AG09309 (cell line): ENCODE data around the gene IKZF3.

Experiments
- DNase-seq: peaks from one replicate; pipeline ENCODE4 v3.0.0-alpha.2; 2010; ENCODE audit warnings: low read depth
- H3K4me3 ChIP-seq: 2 replicates; pipeline ENCODE4 v1.5.1; 2011; ENCODE audit warnings: mild to moderate bottlenecking, low read depth, low read length, moderate library complexity; ENCODE audit not compliant: control insufficient read depth
- TF ChIP-seq, protein P1 (sequence below): IDR thresholded peaks from 2 replicates; pipeline ENCODE4 v1.5.1; 2011; ENCODE audit warnings: mild to moderate bottlenecking, low read depth, low read length, inconsistent platforms; ENCODE audit not compliant: insufficient read depth, control insufficient read depth; ENCODE audit errors: missing control alignments

The IKZF3 gene

DNA sequence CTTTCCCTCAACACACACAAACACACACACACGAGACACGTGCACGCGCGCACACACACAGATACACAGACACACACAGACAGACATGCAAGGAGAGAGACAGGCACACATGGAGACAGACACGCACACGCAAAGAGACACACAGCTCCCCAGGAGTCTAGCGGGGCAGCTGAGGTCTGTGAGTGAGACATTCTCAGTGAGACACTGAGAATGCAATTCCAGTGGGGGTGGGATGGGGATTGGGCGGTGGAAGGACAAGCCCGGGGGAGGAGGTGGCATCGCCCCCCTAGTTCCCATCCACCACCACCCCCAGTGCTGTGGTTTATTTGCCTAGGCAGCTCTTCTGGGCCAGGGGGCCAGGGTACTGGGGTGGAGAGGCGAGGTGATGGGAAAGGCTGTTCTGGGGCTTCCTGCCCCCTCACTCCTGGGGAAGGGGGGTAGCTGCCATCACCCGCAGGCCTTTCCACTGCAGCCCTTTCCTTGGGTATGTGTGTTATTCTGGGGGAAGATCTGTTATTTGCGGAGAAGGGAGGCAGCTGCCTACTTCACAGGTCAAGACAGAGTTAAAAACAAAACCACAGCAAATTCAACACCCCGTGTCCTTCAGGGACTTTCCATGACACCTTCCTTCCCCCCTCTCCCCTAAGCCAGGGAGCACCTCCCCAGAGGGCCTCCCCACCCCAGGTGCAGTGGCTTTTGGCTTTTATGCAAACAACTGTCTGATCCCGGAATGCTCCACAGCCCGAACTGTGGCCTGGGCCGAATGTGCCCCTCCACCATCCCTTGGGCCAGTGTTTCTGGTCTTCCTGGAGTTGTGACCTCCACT lies 108.3 kb downstream of the IKZF3 start:
- TF ChIP-seq, protein P1, sequence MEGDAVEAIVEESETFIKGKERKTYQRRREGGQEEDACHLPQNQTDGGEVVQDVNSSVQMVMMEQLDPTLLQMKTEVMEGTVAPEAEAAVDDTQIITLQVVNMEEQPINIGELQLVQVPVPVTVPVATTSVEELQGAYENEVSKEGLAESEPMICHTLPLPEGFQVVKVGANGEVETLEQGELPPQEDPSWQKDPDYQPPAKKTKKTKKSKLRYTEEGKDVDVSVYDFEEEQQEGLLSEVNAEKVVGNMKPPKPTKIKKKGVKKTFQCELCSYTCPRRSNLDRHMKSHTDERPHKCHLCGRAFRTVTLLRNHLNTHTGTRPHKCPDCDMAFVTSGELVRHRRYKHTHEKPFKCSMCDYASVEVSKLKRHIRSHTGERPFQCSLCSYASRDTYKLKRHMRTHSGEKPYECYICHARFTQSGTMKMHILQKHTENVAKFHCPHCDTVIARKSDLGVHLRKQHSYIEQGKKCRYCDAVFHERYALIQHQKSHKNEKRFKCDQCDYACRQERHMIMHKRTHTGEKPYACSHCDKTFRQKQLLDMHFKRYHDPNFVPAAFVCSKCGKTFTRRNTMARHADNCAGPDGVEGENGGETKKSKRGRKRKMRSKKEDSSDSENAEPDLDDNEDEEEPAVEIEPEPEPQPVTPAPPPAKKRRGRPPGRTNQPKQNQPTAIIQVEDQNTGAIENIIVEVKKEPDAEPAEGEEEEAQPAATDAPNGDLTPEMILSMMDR = no peak
- no peak overlapping the region for H3K4me3 ChIP-seq
- no peak for DNase-seq

DNA sequence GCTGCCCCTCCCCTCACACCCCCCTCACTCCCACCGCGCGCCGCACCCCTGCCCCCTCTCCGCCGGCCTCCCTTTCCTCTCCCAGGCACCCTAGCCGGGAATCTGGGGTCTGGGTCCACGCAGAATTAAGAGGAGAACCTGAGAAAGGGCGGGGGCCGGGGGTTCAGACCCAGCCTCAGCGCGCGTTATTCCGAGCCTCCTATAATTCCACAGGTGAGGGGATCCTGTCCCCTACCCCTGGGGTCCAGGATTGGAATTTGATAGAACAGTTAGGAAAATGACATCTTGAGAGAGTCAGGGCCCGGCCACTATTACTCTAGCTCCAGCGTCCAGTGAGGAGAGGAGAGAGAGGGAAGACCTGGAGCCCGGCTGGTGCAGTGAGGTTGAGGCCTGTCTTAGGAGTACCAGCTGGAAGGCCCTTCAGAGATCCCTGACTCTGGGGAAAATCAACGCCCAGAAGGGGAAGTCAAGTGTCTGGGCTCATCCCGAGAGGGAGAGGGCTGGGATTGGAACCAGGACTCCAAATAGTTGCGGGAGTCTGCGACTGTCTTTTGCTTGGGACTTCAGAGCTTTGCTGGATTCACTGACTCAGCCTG lies 109.1 kb downstream of the IKZF3 start:
- TF ChIP-seq, protein P1 = no peak
- H3K4me3 ChIP-seq = peak overlapping the region; percentile 70
- DNase-seq = no peak

DNA sequence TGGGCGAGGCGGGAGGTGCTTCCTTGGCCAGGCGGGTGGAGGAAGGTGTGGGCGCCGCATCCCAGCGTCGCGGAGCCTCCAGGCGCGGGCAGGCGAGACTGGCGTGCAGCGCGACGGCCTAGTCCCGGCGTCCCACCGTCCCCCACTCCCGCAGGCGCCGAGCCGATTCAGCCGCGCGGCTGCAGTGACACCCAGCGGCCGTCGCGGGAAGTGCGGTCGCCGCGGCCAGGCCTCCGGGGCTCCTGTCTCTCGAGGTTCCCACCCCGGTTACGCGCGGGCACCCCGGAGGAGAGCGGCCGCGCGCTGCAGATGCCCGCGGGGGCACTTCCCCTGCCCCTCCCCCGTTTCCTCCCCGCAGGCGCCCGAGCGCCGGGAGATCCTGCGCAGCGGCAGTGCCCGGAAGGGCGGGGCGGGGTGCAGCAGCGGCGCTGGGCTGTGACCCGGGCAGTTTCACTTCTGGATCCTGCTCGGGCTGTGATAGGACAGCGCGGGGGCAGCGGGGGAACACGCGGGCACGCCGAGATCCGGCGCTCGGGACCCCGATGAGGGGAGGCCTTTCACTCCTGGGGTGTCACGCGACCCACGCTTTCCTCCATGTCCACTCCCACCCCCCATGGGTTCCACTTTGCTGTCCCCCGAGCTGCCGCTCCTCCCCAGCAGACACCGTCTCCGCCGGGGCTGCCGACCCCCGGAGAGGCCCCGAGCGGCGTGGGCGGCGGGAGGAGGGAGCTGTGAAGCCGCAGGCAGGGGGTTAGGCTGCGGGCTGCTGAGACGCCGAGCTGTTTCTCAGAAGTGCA lies 109.8 kb downstream of the IKZF3 start:
- DNase-seq = peak; percentile 42
- TF ChIP-seq, protein P1 = peak; percentile 67
- H3K4me3 ChIP-seq = peak overlapping the region; percentile 70

DNA sequence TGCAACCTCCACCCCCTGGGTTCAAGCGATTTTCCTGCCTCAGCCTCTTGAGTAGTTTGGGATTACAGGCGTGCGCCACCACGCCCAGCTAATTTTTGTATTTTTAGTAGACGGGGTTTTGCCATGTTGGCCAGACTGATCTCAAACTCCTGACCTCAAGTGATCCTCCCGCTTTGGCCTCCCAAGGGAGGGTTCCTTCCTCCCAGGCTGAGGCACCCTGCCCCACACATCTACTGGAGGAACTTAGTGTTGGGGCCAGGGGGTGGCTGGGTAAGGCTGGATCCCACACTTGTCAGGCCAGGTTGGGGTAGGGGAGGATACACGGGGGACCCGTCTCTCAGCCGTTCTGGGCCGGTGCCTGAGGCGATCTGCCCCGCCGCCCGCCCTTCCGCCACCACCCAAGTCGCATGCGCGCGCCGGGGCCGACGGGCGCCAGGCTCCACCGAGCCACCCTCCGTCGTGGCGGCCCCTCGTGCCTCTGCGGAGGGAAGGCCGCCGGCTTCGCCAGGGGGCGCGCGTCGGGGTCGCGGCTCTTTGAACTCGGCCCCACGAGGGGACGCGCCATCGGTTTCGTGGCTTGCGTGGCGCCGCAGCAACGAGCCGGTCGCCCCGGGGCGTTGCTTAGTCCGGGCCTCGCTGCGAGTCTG lies 110.5 kb downstream of the IKZF3 start:
- DNase-seq = no peak
- H3K4me3 ChIP-seq = peak overlapping the region; percentile 70
- TF ChIP-seq, protein P1 = no peak

DNA sequence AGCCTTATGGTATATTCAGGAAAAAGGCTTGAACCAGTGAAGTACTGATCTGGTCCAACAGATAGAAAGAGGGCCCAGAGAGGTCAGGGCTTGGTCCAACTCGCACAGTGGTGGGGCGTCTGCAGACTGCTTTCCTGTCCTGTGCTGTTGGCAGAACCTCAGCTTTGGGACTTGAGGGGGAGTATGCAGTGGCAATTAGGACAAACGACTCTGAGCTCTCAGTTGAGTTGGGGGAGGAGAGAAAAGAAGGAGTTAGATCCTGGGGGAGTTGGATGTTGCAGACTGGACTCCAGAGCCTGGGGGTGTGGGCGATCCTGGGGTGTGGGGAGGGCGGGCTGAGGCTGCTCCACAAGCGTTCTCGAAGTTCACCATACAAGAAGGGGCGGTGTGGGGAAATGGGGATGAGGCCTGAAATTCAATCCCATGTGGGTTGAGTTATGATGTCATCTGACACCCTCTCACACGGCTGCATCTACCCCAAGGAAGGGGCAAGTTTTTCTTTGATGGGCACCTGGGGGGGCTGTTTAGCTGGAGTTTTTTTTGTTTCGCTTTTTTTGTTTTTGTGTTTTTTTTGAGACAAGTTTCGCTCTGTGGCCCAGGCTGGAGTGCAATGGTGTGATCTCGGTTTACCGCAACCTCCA lies 111.8 kb downstream of the IKZF3 start:
- no peak overlapping the region for H3K4me3 ChIP-seq
- DNase-seq = no peak
- TF ChIP-seq, protein P1 = no peak

DNA sequence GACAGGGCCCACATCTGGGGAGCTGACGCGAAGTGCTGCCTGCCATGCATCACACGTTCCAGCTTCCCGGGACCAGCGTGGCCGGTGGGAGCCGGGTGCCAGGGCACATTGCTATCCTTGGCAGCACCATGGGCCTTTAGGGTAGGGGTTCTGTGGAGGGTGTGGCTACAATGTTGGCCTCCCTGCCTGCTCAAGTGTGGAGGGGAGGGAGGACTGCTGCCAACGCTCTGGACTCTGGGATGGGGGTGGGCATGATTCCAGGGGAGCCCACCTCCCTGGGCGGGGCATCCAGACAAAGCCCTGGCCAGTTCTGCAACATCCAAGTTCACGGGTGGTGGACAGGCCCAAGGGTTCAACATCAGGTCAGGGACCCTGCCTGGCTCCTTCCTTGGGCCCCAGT lies 112.5 kb downstream of the IKZF3 start:
- TF ChIP-seq, protein P1 = no peak
- H3K4me3 ChIP-seq = no peak overlapping the region
- no peak for DNase-seq
